T47D (cell line): ENCODE data around the gene ATP8A2.
"Not testable (repeated sequence)": the region's sequence is repeated elsewhere in the genome, so short reads cannot be mapped to it uniquely, and the experiment has no call there.

Source experiments
- DNase-seq, 2 experiments: peaks; one replicate each; pipeline versions ENCODE4 v3.0.0 to v3.0.0-alpha.2; 2011 to 2012; ENCODE audit warnings: low read depth in 1 of 2, low spot score in 1 of 2
- JUND ChIP-seq: IDR thresholded peaks from 2 replicates; pipeline ENCODE4 v1.6.1; 2012; ENCODE audit warnings: low read depth
- in situ Hi-C: cut with HindIII; loops from 2 replicates; pipeline ENCODE4 v1.10.0; 2016; ENCODE audit warnings: low sequenced_read_pairs, low pct_unique_long_range_greater_than_20kb

The ATP8A2 gene

GRCh38 chr13:25795277-25795676 is 423.5 kb downstream of the ATP8A2 start:
- no peak for TF ChIP-seq JUND
- DNase-seq: no peak
- in situ Hi-C loops: no loop called here

- no peak for TF ChIP-seq JUND
- no peak for DNase-seq
- in situ Hi-C loops: no loop called here
Measured at GRCh38 chr13:25796474-25796873, 424.7 kb downstream of the ATP8A2 start.

GRCh38 chr13:25798998-25799397 is 427.2 kb downstream of the ATP8A2 start:
- in situ Hi-C loops: no loop called here
- no peak for DNase-seq
- no peak for TF ChIP-seq JUND

- no peak for TF ChIP-seq JUND
- in situ Hi-C loops: no loop called here
- DNase-seq: no peak
Measured at GRCh38 chr13:25800523-25800922, 428.7 kb downstream of the ATP8A2 start.

- no peak for TF ChIP-seq JUND
- in situ Hi-C loops: no loop called here
- no peak for DNase-seq
Measured at GRCh38 chr13:25802579-25802978, 430.8 kb downstream of the ATP8A2 start.

GRCh38 chr13:25803641-25804040 is 431.9 kb downstream of the ATP8A2 start:
- in situ Hi-C loops: no loop called here

GRCh38 chr13:25806264-25806974 is 434.6 kb downstream of the ATP8A2 start:
- in situ Hi-C loops: no loop called here
- no peak for DNase-seq
- no peak for TF ChIP-seq JUND

More at GRCh38 chr13:25803641-25804040, 431.9 kb downstream of the ATP8A2 start:
- no peak for TF ChIP-seq JUND
- no peak for DNase-seq

- no peak for TF ChIP-seq JUND
- in situ Hi-C loops: no loop called here
Measured at GRCh38 chr13:25807562-25807961, 435.8 kb downstream of the ATP8A2 start.

DNA sequence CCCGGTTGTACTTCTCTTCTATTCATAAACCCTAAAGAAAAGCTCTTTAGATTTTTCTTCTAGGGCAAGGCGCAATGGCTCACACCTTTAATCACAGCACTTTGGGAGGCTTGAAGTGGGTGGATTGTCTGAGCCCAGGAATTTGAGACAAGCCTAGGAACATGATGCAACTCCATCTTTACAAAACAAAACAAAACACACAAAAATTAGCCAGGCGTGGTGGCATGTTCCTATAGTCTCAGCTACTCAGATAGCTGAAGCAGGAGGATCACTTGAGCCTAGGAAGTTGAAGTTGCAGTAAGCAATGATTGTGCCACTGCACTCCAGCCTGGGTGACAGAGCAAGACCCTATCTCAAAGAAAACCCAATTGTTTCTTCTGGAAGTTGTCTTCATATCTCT is 439.7 kb downstream of the ATP8A2 start:
- DNase-seq: no peak
- no peak for TF ChIP-seq JUND
- in situ Hi-C loops: no loop called here

More at GRCh38 chr13:25807562-25807961, 435.8 kb downstream of the ATP8A2 start:
- DNase-seq: no peak

- TF ChIP-seq JUND: no peak
- DNase-seq: no peak
- in situ Hi-C loops: no loop called here
Measured at GRCh38 chr13:25816239-25816638, 444.5 kb downstream of the ATP8A2 start.

- in situ Hi-C loops: no loop called here
- DNase-seq: no peak
- TF ChIP-seq JUND: no peak
Measured at GRCh38 chr13:25819856-25820530, 448.2 kb downstream of the ATP8A2 start.

DNA sequence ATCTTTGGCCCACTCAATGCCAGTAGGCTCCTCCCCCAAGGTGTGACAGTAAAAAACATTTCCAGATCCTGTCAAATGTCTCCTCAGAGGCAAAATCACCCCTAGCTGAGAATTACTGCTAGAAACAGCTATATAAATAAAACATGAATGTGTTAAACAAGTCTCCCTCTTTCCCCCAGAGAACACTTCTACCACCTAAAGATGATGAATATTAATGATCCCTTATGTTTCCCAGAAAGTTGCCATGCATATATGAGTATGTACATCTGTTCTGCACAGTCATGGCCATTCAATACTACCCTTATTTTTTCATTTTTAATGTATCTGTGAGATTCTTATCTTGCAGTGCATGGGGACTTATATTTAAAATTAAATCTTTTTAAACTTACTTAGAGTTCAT is 450.0 kb downstream of the ATP8A2 start:
- no peak for TF ChIP-seq JUND
- no peak for DNase-seq
- in situ Hi-C loops: no loop called here

DNA sequence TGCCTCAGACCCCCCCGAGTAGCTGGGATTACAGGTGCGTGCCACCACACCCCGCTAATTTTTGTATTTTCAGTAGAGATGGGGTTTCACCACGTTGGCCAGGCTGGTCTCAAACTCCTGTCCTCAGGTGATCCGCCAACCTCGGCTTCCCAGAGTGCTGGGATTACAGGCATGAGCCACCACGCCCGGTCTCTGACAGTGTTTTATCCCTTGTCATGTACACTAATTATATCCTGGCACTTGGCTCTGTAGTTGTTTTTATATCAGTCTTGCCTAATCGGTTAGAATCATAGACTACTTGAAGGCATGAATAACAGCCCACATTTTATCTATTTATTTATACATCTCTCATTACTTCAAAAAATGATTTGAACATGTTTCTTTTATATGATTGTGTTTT is 455.4 kb downstream of the ATP8A2 start:
- in situ Hi-C loops: not testable (repeated sequence)

More for the DNA sequence above, 455.4 kb downstream of the ATP8A2 start:
- not testable (repeated sequence) for DNase-seq
